Left ventricle myocardium superior (tissue), 1 donor: Measurements from ENCODE around the gene HEXA. TPM values are rescaled to one million over a fixed set of nuclear protein-coding genes. Genes with fewer than 3 reads are reported as not detected.
"Not testable (repeated sequence)": the region's sequence is repeated elsewhere in the genome, so short reads cannot be mapped to it uniquely, and the experiment has no call there.

ENCODE experiments used
- ATAC-seq: fragments of 200-7000 bp; cut with Tn5 transposase; one replicate; pipeline ENCODE4 v1.9.1; 2020; ENCODE audit warnings: mild to moderate bottlenecking, moderate library complexity
- DNase-seq: peaks from one replicate; pipeline ENCODE4 v3.0.0-alpha.2; 2020
- intact Hi-C: fragments of 100-400 bp; cut with micrococcal nuclease; formaldehyde crosslinking; loops from one replicate; pipeline ENCODE4 v1.11.0; 2022
- long read RNA-seq: library from polyadenylated mRNA; unstranded; transcript quantifications from one replicate; pipeline ENCODE4 v2.0.0, GENCODE V29; 2021
- total RNA-seq: library from RNA; stranded (reverse); fragmentation: NEBNext Ultra II Directional; extraction: Animal tissue kit (Norgen Biotek cat#: 25700); gene quantifications from one replicate; pipeline ENCODE4 v1.2.1, GENCODE V29; 2021
- donor health status: DM: no; HTN: yes; CAD: no; lungs with severe emphysema.

The HEXA gene
- 64.4 TPM for total RNA-seq
- long read RNA-seq, full-length matches to known transcripts = 76 of 87 reads
- long read RNA-seq, partial matches to known transcripts = 9 of 87 reads
- long read RNA-seq, other reads (novel, unspliced or antisense) = 2 of 87 reads

GRCh38 chr15:72375846-72376581, at the start of gene HEXA:
Gene HEXA, minus strand, starts transcription at chr15:72376014. Its CDS starts 42 bp downstream, at chr15:72375972.
- ATAC-seq (peak; percentile 98), DNase-seq (peak; percentile 99)
- intact Hi-C loops = no loop called here

GRCh38 chr15:72423256-72423655, 47.4 kb upstream of the HEXA start:
- ATAC-seq = no peak
- intact Hi-C loops = no loop called here
- no peak for DNase-seq

GRCh38 chr15:72421484-72421883, 45.7 kb upstream of the HEXA start:
- DNase-seq = no peak
- no peak for ATAC-seq
- intact Hi-C loops = no loop called here

GRCh38 chr15:72420576-72420975, 44.8 kb upstream of the HEXA start:
- DNase-seq = no peak
- no peak for ATAC-seq
- intact Hi-C loops = no loop called here

- DNase-seq, intact Hi-C loops, ATAC-seq: not testable (repeated sequence)
Observed at GRCh38 chr15:72419768-72420167, 44.0 kb upstream of the HEXA start.

GRCh38 chr15:72415304-72415703, 39.5 kb upstream of the HEXA start:
- ATAC-seq = no peak
- no peak for DNase-seq
- intact Hi-C loops = no loop called here

GRCh38 chr15:72413337-72413736, 37.5 kb upstream of the HEXA start:
- intact Hi-C loops, DNase-seq, ATAC-seq: not testable (repeated sequence)

- ATAC-seq (no peak), DNase-seq (no peak)
- intact Hi-C loops = no loop called here
Observed at GRCh38 chr15:72411544-72411943, 35.7 kb upstream of the HEXA start.

GRCh38 chr15:72411111-72411510, 35.3 kb upstream of the HEXA start:
- ATAC-seq = no peak
- intact Hi-C loops = no loop called here
- DNase-seq = no peak

- DNase-seq (no peak), ATAC-seq (no peak)
- intact Hi-C loops = no loop called here
Observed at GRCh38 chr15:72406936-72407335, 31.1 kb upstream of the HEXA start.

- DNase-seq (no peak), ATAC-seq (no peak)
- intact Hi-C loops = no loop called here
Observed at GRCh38 chr15:72404841-72405240, 29.0 kb upstream of the HEXA start.

GRCh38 chr15:72404356-72404755, 28.5 kb upstream of the HEXA start:
- no peak for DNase-seq
- ATAC-seq = no peak

GRCh38 chr15:72402726-72403125, 26.9 kb upstream of the HEXA start:
- ATAC-seq (no peak), DNase-seq (no peak)
- intact Hi-C loops = no loop called here

More at GRCh38 chr15:72404356-72404755, 28.5 kb upstream of the HEXA start:
- intact Hi-C loops = no loop called here

- intact Hi-C loops = no loop called here
- DNase-seq (no peak), ATAC-seq (no peak)
Observed at GRCh38 chr15:72398648-72399047, 22.8 kb upstream of the HEXA start.

GRCh38 chr15:72397796-72398588, 22.2 kb upstream of the HEXA start, which contains the start of gene TMEM202:
Gene TMEM202, plus strand, starts transcription at chr15:72398305. Its CDS starts 22 bp downstream, at chr15:72398327.
- intact Hi-C loops = no loop called here
- DNase-seq = no peak
- no peak for ATAC-seq

- ATAC-seq, DNase-seq, intact Hi-C loops: not testable (repeated sequence)
Observed at GRCh38 chr15:72396331-72396730, 20.5 kb upstream of the HEXA start.

GRCh38 chr15:72389231-72389630, 13.4 kb upstream of the HEXA start:
- intact Hi-C loops = no loop called here
- DNase-seq (no peak), ATAC-seq (no peak)

- no peak for ATAC-seq
- DNase-seq = no peak
- intact Hi-C loops = no loop called here
Observed at GRCh38 chr15:72387741-72388140, 11.9 kb upstream of the HEXA start.

- ATAC-seq (no peak), DNase-seq (no peak)
- intact Hi-C loops = no loop called here
Observed at GRCh38 chr15:72382146-72382545, 6.3 kb upstream of the HEXA start.

- ATAC-seq = no peak
- intact Hi-C loops = no loop called here
Observed at GRCh38 chr15:72380743-72381142, 4.9 kb upstream of the HEXA start.

More at GRCh38 chr15:72380743-72381142, 4.9 kb upstream of the HEXA start:
- DNase-seq = no peak
